K562 (cell line): ENCODE results near the gene ANKRD65. TPM values are rescaled to one million over a fixed set of nuclear protein-coding genes. Genes with fewer than 3 reads are reported as not detected.
A peak's percentile ranks its signal among the peaks of the same experiment; 100 is the strongest.

ENCODE experiments used
- ATAC-seq: fragments of 200-7000 bp; cut with Tn5 transposase; 3 replicates; pipeline ENCODE4 v1.9.1; 2020; ENCODE audit warnings: moderate library complexity
- BruUV-seq: library from RNA; stranded (reverse); fragments of 400-500 nt; replicated peaks from 2 replicates; lab custom pipeline; 2021; lab: Mats Ljungman, UMichigan
- CTCF ChIA-PET: fragments of 300-600 bp; formaldehyde crosslinking; extraction: SDS; loops from one replicate; lab custom pipeline; 2021; ENCODE audit warnings: low intra/inter-chr PET ratio; lab: Yijun Ruan, JAX
- POLR2A ChIA-PET: fragments of 300-600, 350-650 bp; sonication (Branson Sonifier 250); formaldehyde crosslinking; extraction: SDS; loops from one replicate; lab custom pipeline; 2021; ENCODE audit warnings: antibody characterized with exemption, inconsistent platforms; lab: Yijun Ruan, JAX
- DNase-seq, 4 experiments: peaks; one replicate each; pipeline versions ENCODE4 v3.0.0 to v3.0.0-alpha.2; 2011 to 2018; ENCODE audit warnings: low spot score in 3 of 4, mixed read lengths in 3 of 4; ENCODE audit errors: extremely low read depth in 1 of 4
- FAIRE-seq: peaks from 2 replicates; lab custom pipeline; 2011; peaks lifted over from hg19 to GRCh38; lab: Jason Lieb, UNC
- H2AFZ ChIP-seq: 2 replicates; pipeline ENCODE4 v1.6.0; 2011; ENCODE audit warnings: low read depth, low read length, control low read depth, inconsistent platforms
- H3K27ac ChIP-seq: fragments of 200-600 bp; 3 replicates; pipeline ENCODE4 v1.8.0; 2011; ENCODE audit warnings: low read depth, mild to moderate bottlenecking, control low read depth, inconsistent platforms, low read length, moderate library complexity, mixed read lengths; ENCODE audit errors: extremely low read depth
- H3K27me3 ChIP-seq, 2 experiments: fragments of 300-600 bp in 1 of 2; 2 replicates in 1 of 2; 3 replicates in 1 of 2; pipeline versions ENCODE4 v1.6.0 to v1.8.0; 2011; ENCODE audit warnings: inconsistent platforms in 2 of 2, low read length in 2 of 2, mild to moderate bottlenecking in 1 of 2, mixed read lengths in 1 of 2, moderate library complexity in 1 of 2; ENCODE audit not compliant: control insufficient read depth in 2 of 2, insufficient read depth in 2 of 2
- H3K36me3 ChIP-seq: fragments of 300-600 bp; 3 replicates; pipeline ENCODE4 v1.8.0; 2011; ENCODE audit warnings: mild to moderate bottlenecking, low read length, inconsistent platforms; ENCODE audit not compliant: control insufficient read depth, insufficient read depth
- H3K4me1 ChIP-seq, 2 experiments: fragments of 200-600 bp in 1 of 2; replicated peaks in 1 of 2; 2 replicates in 1 of 2; 3 replicates in 1 of 2; pipeline versions ENCODE4 v1.5.1 to v1.8.0; 2011; ENCODE audit warnings: inconsistent platforms in 2 of 2, low read length in 2 of 2, mild to moderate bottlenecking in 1 of 2, mixed read lengths in 1 of 2, moderate library complexity in 1 of 2; ENCODE audit not compliant: control insufficient read depth in 2 of 2, insufficient read depth in 2 of 2
- H3K4me2 ChIP-seq: 2 replicates; pipeline ENCODE4 v1.6.1; 2011; ENCODE audit warnings: low read length, control low read depth, inconsistent platforms, mixed read lengths; ENCODE audit not compliant: insufficient read depth
- H3K4me3 ChIP-seq: fragments of 200-600 bp; sonication (generic), shearing (Covaris generic); 2 replicates; pipeline ENCODE4 v1.5.1; 2016; ENCODE audit warnings: control low read depth, inconsistent platforms
- H3K79me2 ChIP-seq: fragments of 200-600 bp; 3 replicates; pipeline ENCODE4 v1.8.0; 2011; ENCODE audit warnings: low read length, inconsistent platforms; ENCODE audit not compliant: control insufficient read depth, insufficient read depth
- H3K9ac ChIP-seq, 2 experiments: 2 replicates each; pipeline versions ENCODE4 v1.6.0 to v1.6.1; 2011; ENCODE audit warnings: low read depth in 2 of 2, low read length in 2 of 2, control low read depth in 1 of 2, inconsistent platforms in 1 of 2, mild to moderate bottlenecking in 1 of 2, mixed read lengths in 1 of 2; ENCODE audit not compliant: insufficient read depth in 1 of 2
- H3K9me1 ChIP-seq: one replicate; pipeline ENCODE4 v1.6.0; 2011; ENCODE audit warnings: inconsistent platforms, mild to moderate bottlenecking, low read length, moderate library complexity; ENCODE audit not compliant: control insufficient read depth, insufficient read depth
- H3K9me3 ChIP-seq: replicated peaks from 2 replicates; pipeline ENCODE4 v1.5.1; 2011; ENCODE audit warnings: low read depth, low read length, inconsistent platforms; ENCODE audit not compliant: control insufficient read depth, insufficient read depth
- H4K20me1 ChIP-seq: replicated peaks from 2 replicates; pipeline ENCODE4 v1.6.1; 2011; ENCODE audit warnings: low read length, inconsistent platforms, mixed read lengths; ENCODE audit not compliant: control insufficient read depth, insufficient read depth
- MYNN ChIP-seq, 2 experiments: sonication (generic); formaldehyde crosslinking in 1 of 2; IDR thresholded peaks; 2 replicates each; pipeline versions ENCODE4 v1.5.0 to v1.6.1; 2016 to 2020; ENCODE audit warnings: antibody characterized with exemption in 1 of 2, missing genetic modification reagents in 1 of 2
- SAP30 ChIP-seq: fragments of 200-600 bp; sonication (generic); IDR thresholded peaks from 2 replicates; pipeline ENCODE4 v1.6.1; 2012; ENCODE audit warnings: borderline replicate concordance, low read depth, mild to moderate bottlenecking, moderate library complexity, low read length, control low read depth, inconsistent platforms; ENCODE audit not compliant: insufficient read depth, poor library complexity, severe bottlenecking
- TEAD4 ChIP-seq, 2 experiments: sonication (generic) in 1 of 2; formaldehyde crosslinking in 1 of 2; IDR thresholded peaks; 2 replicates each; pipeline versions ENCODE4 v1.6.1 to v1.8.0; 2012 to 2022; ENCODE audit warnings: borderline replicate concordance in 1 of 2, inconsistent platforms in 1 of 2, low read length in 1 of 2, mild to moderate bottlenecking in 1 of 2, missing genetic modification reagents in 1 of 2
- ZBTB11 ChIP-seq, 3 experiments: fragments of 200-800 bp in 1 of 3; fragments of 250-450 bp in 1 of 3; fragments of 450-650 bp in 1 of 3; sonication (Bioruptor Pico) in 1 of 3; sonication (Bioruptor generic) in 1 of 3; formaldehyde crosslinking in 1 of 3; IDR thresholded peaks; 2 replicates each; pipeline versions ENCODE4 v1.6.1 to v1.8.0; 2016 to 2022; ENCODE audit warnings: mild to moderate bottlenecking in 2 of 3, missing genetic modification characterization in 2 of 3, missing compliant biosample characterization in 1 of 3, moderate library complexity in 1 of 3
- ZBTB2 ChIP-seq: fragments of 450-650 bp; IDR thresholded peaks from 2 replicates; pipeline ENCODE4 v1.6.1; 2016; ENCODE audit warnings: antibody characterized with exemption
- ZNF277 ChIP-seq: fragments of 250-450 bp; sonication (Bioruptor Pico); IDR thresholded peaks from 2 replicates; pipeline ENCODE4 v1.8.0; 2022; ENCODE audit warnings: inconsistent platforms, mild to moderate bottlenecking, moderate library complexity, borderline replicate concordance
- WGBS: fragments of 100-300 bp; shearing (Covaris generic); methylation state at CpG from one replicate; pipeline ENCODE4 v1.1.6; 2016; ENCODE audit warnings: low coverage, mixed read lengths; ENCODE audit not compliant: insufficient coverage; ENCODE audit errors: missing lambda C conversion rate; 5-methylcytosine and 5-hydroxymethylcytosine counted together
- in situ Hi-C: fragments of 300-500 bp; cut with MboI; formaldehyde crosslinking; loops from 4 replicates; pipeline ENCODE4 v1.15.0; 2018; ENCODE audit warnings: inconsistent platforms, mixed read lengths
- intact Hi-C: fragments of 100-400 bp; cut with micrococcal nuclease; formaldehyde crosslinking; loops from 2 replicates; pipeline ENCODE4 v1.14.2; 2022
- polyA plus RNA-seq, 8 experiments: library from polyadenylated mRNA; depleted of rRNA in 4 of 8; stranded (reverse) in 5 of 8; unstranded in 3 of 8; fragments of >200 nt; fragmentation: Nextera tagmentation in 2 of 8; fragmentation: Illumina TruSeq in 1 of 8; extraction: Ambion mirVana in 2 of 8; extraction: Trizol in 1 of 8; gene quantifications; 2 replicates each; pipeline versions ENCODE4 v1.2.1 to v1.2.3, GENCODE V29; 2011 to 2014; ENCODE audit warnings: inconsistent platforms in 1 of 8, missing spikeins in 1 of 8
- total RNA-seq, 7 experiments: library from RNA; depleted of rRNA in 6 of 7; stranded (reverse); fragments of >200 nt in 6 of 7; fragmentation: Illumina TruSeq in 2 of 7; extraction: Trizol in 2 of 7; gene quantifications; 2 replicates each; pipeline versions ENCODE4 v1.2.1 to v1.2.3, GENCODE V29; 2011 to 2021; ENCODE audit warnings: low replicate concordance in 1 of 7

ANKRD65 gene
- total and polyA plus RNA-seq, 9 of the 15 experiments (the other 6 are each of a cell fraction or from before 2014, with no cell fraction given), result not detected

- H3K79me2 ChIP-seq, result peaks cover 26% of the 10 kb centered on the region
- no peak overlapping the region for H2AFZ ChIP-seq
- no peaks in the 10 kb centered on the region for H3K9me1 ChIP-seq
- 90% methylated on average over 16 of the region's 16 CpGs for WGBS
- peaks cover 5 to 50% of the 10 kb centered on the region in 2 experiments; a peak in 4 of 5 replicates for H3K4me1 ChIP-seq
- in situ Hi-C loops, result no loop called here
- no peaks in the 10 kb centered on the region for H3K27me3 ChIP-seq
- no peak overlapping the region for H3K4me3 ChIP-seq
- no peak overlapping the region for H3K27ac ChIP-seq
- ChIA-PET POLR2A (interaction anchor here (0.6 to 4.2 kb wide), 6 partner anchors 10 to 364 kb away, joined by 3 to 54 read pairs (median 3); partner anchors contain the start of gene CCNL2), CTCF (no interaction called here)
- TF ChIP-seq TEAD4 (IDR thresholded peaks at IDR 0.05; ENCODE audit: low read length) (no peak), TEAD4 (CRISPR knock-in tag; IDR thresholded peaks at IDR 0.05; ENCODE audit: borderline replicate concordance) (no peak), ZBTB11 (CRISPR knock-in tag; IDR thresholded peaks at IDR 0.05) (0 out of 6 replicates have a peak, but pooled peaks of 1 of the 3 experiments have one; percentile 7), ZNF277 (CRISPR knock-in tag) (0 out of 2 replicates have a peak, but pooled peaks have one; percentile 51), MYNN (IDR thresholded peaks at IDR 0.05) (no peak), MYNN (CRISPR knock-in tag; IDR thresholded peaks at IDR 0.05) (no peak), SAP30 (no peak), ZBTB2 (no peak)
- DNase-seq (no peak), ATAC-seq (no peak), FAIRE-seq (no peak)
- BruUV-seq, result no TSS peak
- H3K9me3 ChIP-seq, result peaks cover 2% of the 10 kb centered on the region; the same call in 1 of the 2 replicates
- H4K20me1 ChIP-seq, result no peaks in the 10 kb centered on the region
- H3K9ac ChIP-seq, result 0 out of 4 replicates have a peak overlapping the region, but pooled peaks of 1 of the 2 experiments have one; percentile 41
- H3K36me3 ChIP-seq, result peaks cover 16% of the 10 kb centered on the region; the same call in 1 of the 3 replicates
- no peak overlapping the region for H3K4me2 ChIP-seq
- intact Hi-C loops, result loop anchor here (5.0 to 10.0 kb wide), 3 partner anchors 55 to 127 kb away; partner anchors contain the start of genes ACAP3, CPTP, INTS11 and PUSL1
These were observed 43.4 kb downstream of the ANKRD65 start for GRCh38 chr1:1377540-1378205.
